ENCODE results near the gene ATP8B1.

The ATP8B1 gene

DNA sequence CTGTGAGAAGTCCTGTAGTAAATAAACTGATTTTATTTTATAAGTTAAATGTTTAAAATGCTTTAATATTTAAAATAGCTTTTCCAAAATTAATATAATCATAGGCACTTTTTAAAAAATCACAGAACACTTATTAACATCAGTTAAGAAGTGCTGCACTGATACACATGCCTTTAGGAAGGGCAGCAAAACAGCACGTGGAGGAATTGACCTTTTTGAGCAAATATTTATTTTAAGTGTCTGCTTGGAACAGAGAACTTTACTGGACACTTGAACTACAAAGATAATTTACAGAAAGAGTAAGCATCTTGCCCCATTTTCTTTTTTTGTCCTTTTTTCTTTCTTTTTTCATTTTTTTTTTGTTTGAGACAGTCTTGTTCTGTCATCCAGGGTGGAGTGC, 93.8 kb downstream of the ATP8B1 start:
- Mint-ChIP-seq H3K4me1 (peaks cover 5% of the 10 kb centered on the region), H3K4me3 (no peak overlapping the region), H3K36me3 (no peaks in the 10 kb centered on the region), H3K9me3 (peaks cover 12% of the 10 kb centered on the region), H3K27ac (no peak overlapping the region)
- ATAC-seq: no peak
- no peak for DNase-seq (ENCODE audit: low spot score in 2 of 2)

DNA sequence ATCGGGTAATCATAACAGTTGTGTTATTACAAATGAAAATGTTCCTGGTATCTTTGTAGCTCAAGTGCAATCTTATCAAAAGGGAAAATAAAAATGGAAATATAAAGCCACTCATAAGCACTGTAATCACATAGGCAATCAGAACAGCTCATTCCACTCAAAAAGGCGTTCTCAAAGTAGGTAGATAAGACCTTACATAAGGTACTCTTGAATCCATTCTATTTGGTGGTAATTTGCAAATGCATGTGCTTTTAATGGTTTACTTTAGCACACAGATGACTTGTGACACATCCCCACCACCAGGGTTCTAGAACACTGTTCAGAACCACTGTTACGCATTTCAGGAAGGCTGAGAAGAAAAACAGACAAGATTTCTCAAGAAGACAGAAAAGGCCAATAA, 94.8 kb downstream of the ATP8B1 start:
- H3K4me3 Mint-ChIP-seq: no peak overlapping the region
- no peak for DNase-seq (ENCODE audit: low spot score in 2 of 2)
- no peak for ATAC-seq
- no peak overlapping the region for H3K27ac Mint-ChIP-seq
- peaks cover 5% of the 10 kb centered on the region for H3K4me1 Mint-ChIP-seq
- H3K9me3 Mint-ChIP-seq: peaks cover 12% of the 10 kb centered on the region
- H3K36me3 Mint-ChIP-seq: no peaks in the 10 kb centered on the region

DNA sequence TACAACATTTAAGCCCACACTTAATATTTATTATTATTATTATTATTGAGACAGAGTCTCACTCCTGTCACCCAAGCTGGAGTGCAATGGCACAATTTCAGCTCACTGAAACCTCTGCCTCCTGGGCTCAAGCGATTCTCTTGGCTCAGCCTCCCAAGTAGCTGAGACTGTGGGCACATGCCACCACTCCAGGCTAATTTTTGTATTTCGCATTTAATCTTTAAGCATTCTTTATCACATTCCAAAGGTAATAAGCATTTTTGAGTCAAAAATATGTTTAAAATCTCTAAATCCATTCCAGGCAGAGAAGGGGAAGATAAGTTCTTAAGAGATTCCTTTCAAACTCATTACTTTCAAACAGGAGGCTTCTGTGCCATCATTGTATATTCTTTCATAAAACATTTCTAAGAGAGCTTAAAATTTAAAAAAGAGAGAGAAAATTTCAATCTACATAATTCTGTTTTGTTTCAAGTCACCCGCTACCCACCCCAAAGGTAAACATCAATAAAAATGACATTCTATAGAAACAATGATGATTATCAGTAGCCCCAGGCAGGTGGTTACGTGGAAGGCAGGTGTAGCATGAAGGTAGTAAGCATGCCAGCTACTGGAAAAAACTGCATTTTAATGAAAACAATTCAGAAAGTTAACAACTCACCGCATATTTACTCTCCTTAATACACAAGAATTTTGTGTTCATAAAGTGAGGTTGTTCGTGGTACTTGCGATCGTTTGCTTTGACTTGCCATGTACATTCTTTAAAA, 97.1 kb downstream of the ATP8B1 start:
- ATAC-seq (no peak), DNase-seq (ENCODE audit: low spot score in 2 of 2) (no peak)
- Mint-ChIP-seq H3K9me3 (peaks cover 12% of the 10 kb centered on the region), H3K4me1 (peaks cover 5% of the 10 kb centered on the region), H3K36me3 (no peaks in the 10 kb centered on the region), H3K4me3 (no peak overlapping the region), H3K27ac (no peak overlapping the region)

GRCh38 chr18:57705011-57705410, 98.1 kb downstream of the ATP8B1 start:
- Mint-ChIP-seq H3K4me1 (no peaks in the 10 kb centered on the region), H3K36me3 (no peaks in the 10 kb centered on the region), H3K27ac (no peak overlapping the region), H3K4me3 (no peak overlapping the region), H3K9me3 (peaks cover 12% of the 10 kb centered on the region)
- DNase-seq (ENCODE audit: low spot score in 2 of 2) (no peak), ATAC-seq (no peak)

DNA sequence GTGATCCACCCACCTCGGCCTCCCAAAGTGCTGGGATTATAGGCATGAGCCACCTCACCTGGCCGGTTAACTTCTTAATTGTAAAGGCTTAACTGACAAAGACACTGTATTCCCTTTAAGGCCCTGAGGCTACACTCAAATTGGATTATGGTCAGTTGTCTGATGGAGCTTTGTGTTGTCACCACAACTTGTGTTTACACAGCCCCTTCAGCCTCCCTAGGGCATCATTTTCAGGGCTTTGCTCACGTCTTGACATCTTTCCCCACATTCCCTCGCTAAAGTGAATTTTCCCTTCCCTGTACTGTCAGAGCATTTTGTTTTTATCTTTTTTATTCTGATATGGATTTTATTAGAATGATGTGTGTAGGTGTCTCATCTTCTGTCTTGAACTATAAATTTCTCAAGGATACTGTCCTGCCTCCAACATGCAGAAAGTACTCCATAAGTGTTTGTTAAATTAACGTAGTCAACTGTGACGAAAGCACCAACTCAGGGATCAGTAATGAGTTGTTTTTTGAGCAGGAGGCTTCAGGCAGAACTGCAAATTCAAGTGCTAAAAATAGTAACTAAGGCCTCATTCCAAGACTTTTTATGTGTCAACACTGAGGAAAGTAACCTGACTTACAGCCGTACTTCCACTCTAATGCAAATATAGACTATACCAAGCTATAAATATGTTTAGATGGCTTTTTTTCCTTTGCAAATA, 104.4 kb downstream of the ATP8B1 start:
- Mint-ChIP-seq H3K36me3 (no peaks in the 10 kb centered on the region), H3K9me3 (peaks cover 3% of the 10 kb centered on the region), H3K4me1 (no peaks in the 10 kb centered on the region), H3K27ac (no peak overlapping the region), H3K4me3 (no peak overlapping the region)
- ATAC-seq (no peak), DNase-seq (ENCODE audit: low spot score in 2 of 2) (no peak)

DNA sequence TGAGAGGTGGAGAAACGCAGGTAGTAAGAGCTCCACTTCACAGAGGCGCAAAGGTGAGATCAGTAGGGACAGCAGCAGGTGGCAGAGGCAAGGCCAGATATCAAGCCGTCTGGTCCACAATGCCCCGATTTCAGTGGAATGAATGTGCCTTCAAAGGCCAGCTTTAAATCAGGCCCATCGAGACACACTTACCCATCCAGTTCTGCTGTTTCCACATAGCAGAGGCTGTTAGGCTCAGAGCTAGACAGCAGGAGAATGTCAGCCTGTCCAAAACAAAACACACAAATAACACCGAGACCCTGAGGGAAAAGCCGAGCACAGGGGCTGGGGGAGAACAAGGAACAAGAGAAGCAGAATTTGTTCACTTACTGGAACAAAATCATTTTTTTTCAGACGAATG, 105.7 kb downstream of the ATP8B1 start:
- no peaks in the 10 kb centered on the region for H3K9me3 Mint-ChIP-seq
- H3K36me3 Mint-ChIP-seq: no peaks in the 10 kb centered on the region
- H3K4me3 Mint-ChIP-seq: no peak overlapping the region
- H3K4me1 Mint-ChIP-seq: no peaks in the 10 kb centered on the region
- no peak for DNase-seq (ENCODE audit: low spot score in 2 of 2)
- ATAC-seq: no peak
- no peak overlapping the region for H3K27ac Mint-ChIP-seq

- Mint-ChIP-seq H3K27ac (no peak overlapping the region), H3K36me3 (no peaks in the 10 kb centered on the region), H3K4me3 (no peak overlapping the region), H3K4me1 (no peaks in the 10 kb centered on the region), H3K9me3 (no peaks in the 10 kb centered on the region)
- ATAC-seq: no peak
- no peak for DNase-seq (ENCODE audit: low spot score in 2 of 2)
Measured at GRCh38 chr18:57696271-57696670, 106.8 kb downstream of the ATP8B1 start.

GRCh38 chr18:57691363-57691762, 111.8 kb downstream of the ATP8B1 start:
- Mint-ChIP-seq H3K4me1 (peaks cover 8% of the 10 kb centered on the region), H3K36me3 (no peaks in the 10 kb centered on the region)

DNA sequence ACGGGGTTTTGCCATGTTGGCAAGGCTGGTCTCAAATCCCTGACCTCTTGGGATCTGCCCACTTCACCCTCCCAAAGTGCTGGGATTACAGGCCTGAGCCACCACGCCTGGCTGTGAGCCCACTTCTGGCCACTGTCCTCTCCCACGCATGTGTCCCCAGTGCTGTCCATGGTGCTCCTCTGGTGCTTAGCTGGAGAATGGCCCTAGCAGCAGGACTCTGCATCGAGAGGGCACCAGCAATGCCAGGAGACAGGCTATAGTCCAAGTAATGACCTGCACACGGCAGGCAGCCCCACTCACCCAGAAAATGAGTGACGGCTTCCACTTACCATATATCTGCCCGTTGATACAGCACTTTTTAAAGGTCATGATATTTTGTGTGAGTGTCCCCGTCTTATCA, 115.1 kb downstream of the ATP8B1 start:
- Mint-ChIP-seq H3K4me3 (no peak overlapping the region), H3K9me3 (no peaks in the 10 kb centered on the region), H3K27ac (no peak overlapping the region), H3K36me3 (no peaks in the 10 kb centered on the region), H3K4me1 (peaks cover 8% of the 10 kb centered on the region)
- no peak for DNase-seq (ENCODE audit: low spot score in 2 of 2)
- ATAC-seq: no peak

More at GRCh38 chr18:57691363-57691762, 111.8 kb downstream of the ATP8B1 start:
- Mint-ChIP-seq H3K4me3 (no peak overlapping the region), H3K27ac (no peak overlapping the region), H3K9me3 (no peaks in the 10 kb centered on the region)
- DNase-seq (ENCODE audit: low spot score in 2 of 2): no peak
- no peak for ATAC-seq

DNA sequence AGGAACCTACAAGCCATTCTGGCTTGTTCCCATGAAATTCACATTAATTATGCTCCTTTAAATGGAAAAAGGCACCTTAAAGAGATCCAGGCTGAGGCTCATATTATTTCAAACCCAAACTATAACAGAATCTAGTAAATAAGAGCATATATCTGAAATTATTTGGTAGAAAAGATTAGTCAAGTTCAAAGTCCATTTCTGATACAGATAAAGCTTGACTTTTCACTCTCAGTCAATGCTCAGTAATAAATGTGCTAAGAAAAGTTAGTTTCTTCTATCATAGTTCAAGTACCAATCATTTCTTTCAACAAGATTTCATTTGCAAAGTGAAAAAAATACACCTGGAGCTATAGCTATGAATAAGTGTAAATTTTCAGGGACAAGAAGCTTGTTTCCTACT, 119.6 kb downstream of the ATP8B1 start:
- no peaks in the 10 kb centered on the region for H3K9me3 Mint-ChIP-seq
- no peak overlapping the region for H3K27ac Mint-ChIP-seq
- no peaks in the 10 kb centered on the region for H3K36me3 Mint-ChIP-seq
- ATAC-seq (no peak), DNase-seq (ENCODE audit: low spot score in 2 of 2) (no peak)
- peaks cover 6% of the 10 kb centered on the region for H3K4me1 Mint-ChIP-seq
- H3K4me3 Mint-ChIP-seq: no peak overlapping the region

DNA sequence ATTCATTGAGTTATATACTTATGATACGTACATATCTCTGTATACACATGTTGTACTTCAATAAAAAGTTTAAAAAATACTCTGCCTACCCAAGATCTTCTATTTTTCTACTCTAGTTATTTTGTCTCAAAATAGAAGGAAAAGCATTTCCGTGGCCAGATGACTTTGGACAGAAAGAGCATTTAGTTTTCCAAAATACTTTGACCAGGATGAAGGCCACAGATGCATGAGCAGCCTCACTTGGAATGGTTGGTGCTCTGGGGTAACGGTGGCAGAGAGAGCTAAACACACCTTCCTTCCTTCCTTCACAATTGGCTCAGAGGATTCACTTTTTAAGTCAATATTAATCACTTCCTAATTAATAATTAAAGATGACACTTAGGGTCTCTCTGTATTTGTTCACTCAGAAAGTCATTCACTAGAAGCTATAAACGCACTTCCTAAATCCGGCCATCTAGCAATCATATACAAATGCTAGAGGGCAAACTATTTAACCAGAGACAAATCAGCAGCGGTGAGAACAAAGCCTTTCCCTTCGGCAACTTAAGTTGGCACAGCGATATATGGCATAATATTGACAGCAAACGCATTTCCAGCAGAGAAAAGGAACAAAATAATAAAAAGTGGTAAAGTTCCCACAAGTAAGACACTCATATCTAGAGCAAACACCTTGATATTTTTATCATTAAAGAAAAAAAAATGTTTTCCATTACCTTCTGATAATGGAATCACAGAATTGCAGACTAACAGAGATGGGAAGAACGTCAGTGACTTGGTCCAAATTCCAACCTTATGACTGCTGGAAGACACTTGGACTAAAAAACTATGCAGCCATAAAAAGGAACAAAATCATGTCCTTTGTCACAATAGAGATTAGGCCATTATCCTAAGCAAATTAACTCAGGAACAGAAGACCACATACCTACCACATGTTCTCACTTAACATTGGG, 125.6 kb downstream of the ATP8B1 start:
- no peak for ATAC-seq
- no peak overlapping the region for H3K27ac Mint-ChIP-seq
- H3K4me3 Mint-ChIP-seq: no peak overlapping the region
- peaks cover 17% of the 10 kb centered on the region for H3K4me1 Mint-ChIP-seq
- H3K9me3 Mint-ChIP-seq: peaks cover 6% of the 10 kb centered on the region
- no peak for DNase-seq (ENCODE audit: low spot score in 2 of 2)
- H3K36me3 Mint-ChIP-seq: no peaks in the 10 kb centered on the region

- peaks cover 11% of the 10 kb centered on the region for H3K4me1 Mint-ChIP-seq
- H3K27ac Mint-ChIP-seq: no peak overlapping the region
- H3K9me3 Mint-ChIP-seq: peaks cover 6% of the 10 kb centered on the region
- H3K4me3 Mint-ChIP-seq: no peak overlapping the region
- H3K36me3 Mint-ChIP-seq: no peaks in the 10 kb centered on the region
- ATAC-seq (no peak), DNase-seq (ENCODE audit: low spot score in 2 of 2) (no peak)
Measured at GRCh38 chr18:57674891-57675290, 128.2 kb downstream of the ATP8B1 start.

DNA sequence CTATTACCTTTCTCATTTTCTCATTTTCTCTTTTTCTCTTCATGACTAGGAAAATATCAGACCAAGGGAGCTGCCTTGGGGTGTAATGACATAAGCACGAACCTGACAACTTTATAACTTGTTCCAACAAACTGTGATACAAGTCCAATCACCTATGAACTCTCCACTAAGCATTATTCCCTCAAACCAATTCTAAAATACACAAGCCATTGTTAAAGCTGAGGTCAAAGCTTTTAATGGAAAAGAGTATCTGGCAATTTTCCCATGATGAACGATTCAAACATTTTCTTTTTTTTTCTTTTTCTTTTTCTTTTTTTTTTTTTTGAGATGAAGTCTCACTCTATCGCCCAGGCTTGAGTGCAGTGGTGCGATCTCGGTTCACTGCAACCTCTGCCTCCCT, 133.1 kb downstream of the ATP8B1 start:
- ATAC-seq: no peak
- Mint-ChIP-seq H3K4me1 (peaks cover 7% of the 10 kb centered on the region), H3K27ac (no peak overlapping the region), H3K9me3 (peaks cover 4% of the 10 kb centered on the region), H3K36me3 (no peaks in the 10 kb centered on the region), H3K4me3 (no peak overlapping the region)
- DNase-seq (ENCODE audit: low spot score in 2 of 2): no peak

DNA sequence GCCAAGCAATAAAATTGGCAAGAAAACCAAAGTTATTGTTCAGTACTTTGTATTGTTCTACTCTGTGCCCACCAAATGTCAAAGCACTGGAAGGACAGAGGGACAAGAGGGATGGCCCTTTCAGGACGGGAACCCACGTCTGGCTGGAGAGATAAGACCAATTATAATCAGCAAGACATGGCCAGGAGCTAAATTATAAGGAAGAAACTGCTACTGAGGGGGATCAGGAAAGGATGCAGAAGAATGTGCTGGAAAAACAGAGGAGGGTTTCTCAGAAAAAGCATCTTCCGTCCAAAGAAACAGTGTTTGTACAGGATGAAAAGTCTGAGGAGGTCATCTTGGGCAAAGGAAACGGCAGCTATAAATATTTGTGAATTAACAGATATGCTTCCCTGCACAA, 135.1 kb downstream of the ATP8B1 start:
- H3K4me1 Mint-ChIP-seq: peaks cover 12% of the 10 kb centered on the region
- no peaks in the 10 kb centered on the region for H3K36me3 Mint-ChIP-seq
- H3K9me3 Mint-ChIP-seq: peaks cover 1% of the 10 kb centered on the region
- no peak overlapping the region for H3K4me3 Mint-ChIP-seq
- no peak for ATAC-seq
- DNase-seq (ENCODE audit: low spot score in 2 of 2): no peak
- no peak overlapping the region for H3K27ac Mint-ChIP-seq

- ATAC-seq (no peak), DNase-seq (ENCODE audit: low spot score in 2 of 2) (no peak)
- no peak overlapping the region for H3K27ac Mint-ChIP-seq
- H3K9me3 Mint-ChIP-seq: no peaks in the 10 kb centered on the region
- H3K4me1 Mint-ChIP-seq: peaks cover 12% of the 10 kb centered on the region
- H3K4me3 Mint-ChIP-seq: no peak overlapping the region
- no peaks in the 10 kb centered on the region for H3K36me3 Mint-ChIP-seq
Measured at GRCh38 chr18:57666818-57667497, 136.2 kb downstream of the ATP8B1 start.

Measured in stimulated activated effector memory CD8-positive, alpha-beta T cell treated with anti-CD3 and anti-CD28 coated beads, Interleukin-12 subunit alpha, Interleukin-12 subunit beta, amount 100 ng/mL, for 72 hours (primary cell).